Adrenal gland (tissue), 12 donors: ENCODE data around the gene LCAT. TPM values are rescaled to one million over a fixed set of nuclear protein-coding genes. Genes with fewer than 3 reads are reported as not detected.
A peak's percentile ranks its signal among the peaks of the same experiment; 100 is the strongest.

ENCODE experiments used
- DNase-seq, 7 donors: peaks; one replicate each; pipeline ENCODE4 v3.0.0-alpha.2; 2019 to 2020
- H3K27ac ChIP-seq, 5 donors: fragments of 200-600 bp; sonication (generic) in 4 of 5; 1 replicate in 3 of 5; 2 replicates in 2 of 5; pipeline versions ENCODE4 v1.5.1 to v1.8.0; 2016 to 2020; ENCODE audit warnings: mild to moderate bottlenecking in 1 of 5
- H3K27me3 ChIP-seq: fragments of 200-600 bp; 2 replicates; pipeline ENCODE4 v1.8.0; 2021
- H3K36me3 ChIP-seq, 2 donors: fragments of 200-600 bp; replicated peaks in 1 of 2; 1 replicate in 1 of 2; 2 replicates in 1 of 2; pipeline versions ENCODE4 v1.5.1 to v1.8.0; 2018 to 2022
- H3K4me1 ChIP-seq, 2 donors: fragments of 200-600 bp; replicated peaks in 1 of 2; 1 replicate in 1 of 2; 2 replicates in 1 of 2; pipeline versions ENCODE4 v1.5.1 to v1.8.0; 2018 to 2021
- H3K4me3 ChIP-seq, 4 donors: fragments of 200-600 bp; sonication (generic) in 3 of 4; one replicate each; pipeline ENCODE4 v1.5.1; 2016 to 2018
- H3K9me3 ChIP-seq, 3 donors: fragments of 200-600 bp; sonication (generic) in 1 of 3; replicated peaks in 1 of 3; 1 replicate in 2 of 3; 2 replicates in 1 of 3; pipeline versions ENCODE4 v1.5.1 to v1.8.0; 2016 to 2021
- POLR2A ChIP-seq, 2 donors: fragments of 450-650 bp; IDR thresholded peaks; one replicate each; pipeline ENCODE4 v1.6.1; 2017; ENCODE audit warnings: antibody characterized with exemption in 2 of 2, mild to moderate bottlenecking in 2 of 2, moderate library complexity in 1 of 2
- WGBS, 4 donors: extraction: QIAGEN DNeasy Blood & Tissue Kit in 2 of 4; methylation state at CpG; one replicate each; pipeline versions ENCODE4 v1.1.5 to v1.1.7; 2013 to 2017; 5-methylcytosine and 5-hydroxymethylcytosine counted together
- intact Hi-C, 2 donors: fragments of 100-400 bp; cut with DNase I; formaldehyde crosslinking; loops; one replicate each; pipeline versions ENCODE4 v1.14.1 to v1.15.0; 2022 to 2023
- polyA plus RNA-seq, 3 donors: library from polyadenylated mRNA; stranded (reverse); fragments of 200-250 nt in 2 of 3; fragments of 350-450 nt in 1 of 3; fragmentation: Illumina TruSeq in 1 of 3; extraction: RNeasy Lipid Tissue Mini Kit (QIAGEN cat#74804) in 1 of 3; gene quantifications; one replicate each; pipeline ENCODE4 v1.2.3, GENCODE V29; 2013 to 2014
- total RNA-seq, 9 donors: library from RNA; depleted of rRNA in 4 of 9; stranded (reverse); fragments of >200 nt in 4 of 9; fragments of 120-200 nt in 1 of 9; fragmentation: NEBNext Ultra II Directional in 1 of 9; extraction: Animal tissue kit (Norgen Biotek cat#: 25700) in 1 of 9; gene quantifications; one replicate each; pipeline versions ENCODE4 v1.1.0 to v1.2.4, GENCODE V29; 2013 to 2023
- TF ChIP-seq, protein P1 (sequence below), 6 experiments: fragments of 450-650 bp in 4 of 6; fragments of 200-600 bp in 2 of 6; sonication (generic) in 1 of 6; IDR thresholded peaks; 1 replicate in 5 of 6; 2 replicates in 1 of 6; pipeline versions ENCODE4 v1.5.1 to v1.8.0; 2016 to 2021; ENCODE audit warnings: antibody characterized with exemption in 6 of 6, mild to moderate bottlenecking in 2 of 6, moderate library complexity in 1 of 6
- donor health status: healthy with polysubstance abuse.
- donor health status: Bipolar disorder and iron deficiency.
- donor health status: DM: yes; HTN: yes; CAD: no.
- donor health status: DM: no; HTN: no; CAD: no.
- donor health status: DM: no; HTN: no; CAD: no.
- donor health status: DM: yes; HTN: yes; CAD: no.

The LCAT gene
- total and polyA plus RNA-seq, 12 donors: 3.0 to 240 (median 12.6) TPM

- peak in 4 of 7 donors; percentile 78 to 90 (median 82) for DNase-seq
- H3K4me3 ChIP-seq: peak overlapping the region in 3 of 4 donors; percentile 78 to 99 (median 86)
- peaks cover 0 to 18% of the 10 kb centered on the region in 2 donors for H3K36me3 ChIP-seq
- WGBS, 4 donors: 42 to 48% (median 44%) methylated on average over 6 of the region's 6 CpGs
- H3K27me3 ChIP-seq: no peaks in the 10 kb centered on the region
- intact Hi-C loops: no loop called here
- H3K9me3 ChIP-seq: no peaks in the 10 kb centered on the region
- H3K27ac ChIP-seq: peak overlapping the region; percentile 82 to 98 (median 90)
- H3K4me1 ChIP-seq: peaks cover 8 to 19% of the 10 kb centered on the region in 2 donors
- no peak for TF ChIP-seq POLR2A (IDR thresholded peaks at IDR 0.05)
- TF ChIP-seq, protein P1, sequence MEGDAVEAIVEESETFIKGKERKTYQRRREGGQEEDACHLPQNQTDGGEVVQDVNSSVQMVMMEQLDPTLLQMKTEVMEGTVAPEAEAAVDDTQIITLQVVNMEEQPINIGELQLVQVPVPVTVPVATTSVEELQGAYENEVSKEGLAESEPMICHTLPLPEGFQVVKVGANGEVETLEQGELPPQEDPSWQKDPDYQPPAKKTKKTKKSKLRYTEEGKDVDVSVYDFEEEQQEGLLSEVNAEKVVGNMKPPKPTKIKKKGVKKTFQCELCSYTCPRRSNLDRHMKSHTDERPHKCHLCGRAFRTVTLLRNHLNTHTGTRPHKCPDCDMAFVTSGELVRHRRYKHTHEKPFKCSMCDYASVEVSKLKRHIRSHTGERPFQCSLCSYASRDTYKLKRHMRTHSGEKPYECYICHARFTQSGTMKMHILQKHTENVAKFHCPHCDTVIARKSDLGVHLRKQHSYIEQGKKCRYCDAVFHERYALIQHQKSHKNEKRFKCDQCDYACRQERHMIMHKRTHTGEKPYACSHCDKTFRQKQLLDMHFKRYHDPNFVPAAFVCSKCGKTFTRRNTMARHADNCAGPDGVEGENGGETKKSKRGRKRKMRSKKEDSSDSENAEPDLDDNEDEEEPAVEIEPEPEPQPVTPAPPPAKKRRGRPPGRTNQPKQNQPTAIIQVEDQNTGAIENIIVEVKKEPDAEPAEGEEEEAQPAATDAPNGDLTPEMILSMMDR (IDR thresholded peaks at IDR 0.05): no peak
Measured at GRCh38 chr16:67936880-67937605, 6.9 kb downstream of the LCAT start.

- 0 to 1% (median 0%) methylated on average over 23 to 54 of the region's 54 CpGs for WGBS, 4 donors
- Histone ChIP-seq H3K27me3 (no peaks in the 10 kb centered on the region), H3K9me3 (no peaks in the 10 kb centered on the region), H3K4me1 (peaks cover 8 to 19% of the 10 kb centered on the region in 2 donors), H3K4me3 (peak within 1 kb of the TSS; percentile 78 to 99 (median 92)), H3K27ac (peak within 1 kb of the TSS; percentile 82 to 98 (median 90)), H3K36me3 (peaks cover 0 to 18% of the 10 kb centered on the region in 2 donors)
- TF ChIP-seq, protein P1 (IDR thresholded peaks at IDR 0.05): no peak
- TF ChIP-seq POLR2A (IDR thresholded peaks at IDR 0.05): peak in 1 of 2 donors; percentile 63
- peak; percentile 58 to 79 (median 64) for DNase-seq
- intact Hi-C loops: no loop called here
Measured at GRCh38 chr16:67936124-67936879, 7.6 kb downstream of the LCAT start, which contains the start of gene PSMB10. Gene PSMB10 (minus strand): TSS chr16:67936850. CDS start chr16:67936749, 101 bp downstream.

GRCh38 chr16:67935402-67936123, 8.4 kb downstream of the LCAT start:
- Histone ChIP-seq H3K9me3 (no peaks in the 10 kb centered on the region), H3K4me1 (peaks cover 8 to 19% of the 10 kb centered on the region in 2 donors), H3K4me3 (peak overlapping the region; percentile 78 to 99 (median 92)), H3K36me3 (peaks cover 0 to 18% of the 10 kb centered on the region in 2 donors), H3K27ac (peak overlapping the region; percentile 82 to 98 (median 90)), H3K27me3 (no peaks in the 10 kb centered on the region)
- 1 to 4% (median 2%) methylated on average over 15 to 55 of the region's 55 CpGs for WGBS, 4 donors
- peak; percentile 95 to 98 (median 97) for DNase-seq
- intact Hi-C loops: no loop called here
- TF ChIP-seq, protein P1 (IDR thresholded peaks at IDR 0.05): peak in 1 of 6 experiments; percentile 22
- TF ChIP-seq POLR2A (IDR thresholded peaks at IDR 0.05): peak; percentile 46 to 71
